HG03135 (cell line): ENCODE data around the gene TIGD3.

ENCODE experiments used
- ATAC-seq: cut with Tn5 transposase; IDR thresholded peaks from one replicate; pipeline ENCODE4 v1.9.1; 2021; ENCODE audit warnings: mild to moderate bottlenecking, moderate library complexity; ENCODE audit not compliant: unreplicated experiment

TIGD3 gene

GRCh38 chr11:65404210-65404609 lies 49.7 kb downstream of the TIGD3 start:
- no peak for ATAC-seq

- ATAC-seq = no peak
Observed at GRCh38 chr11:65404638-65405339, 50.2 kb downstream of the TIGD3 start.
